Measurements from ENCODE around the gene BFSP2. TPM values are rescaled to one million over a fixed set of nuclear protein-coding genes. Genes with fewer than 3 reads are reported as not detected.

BFSP2 gene
- total and polyA plus RNA-seq, 4 donors: not detected

DNA sequence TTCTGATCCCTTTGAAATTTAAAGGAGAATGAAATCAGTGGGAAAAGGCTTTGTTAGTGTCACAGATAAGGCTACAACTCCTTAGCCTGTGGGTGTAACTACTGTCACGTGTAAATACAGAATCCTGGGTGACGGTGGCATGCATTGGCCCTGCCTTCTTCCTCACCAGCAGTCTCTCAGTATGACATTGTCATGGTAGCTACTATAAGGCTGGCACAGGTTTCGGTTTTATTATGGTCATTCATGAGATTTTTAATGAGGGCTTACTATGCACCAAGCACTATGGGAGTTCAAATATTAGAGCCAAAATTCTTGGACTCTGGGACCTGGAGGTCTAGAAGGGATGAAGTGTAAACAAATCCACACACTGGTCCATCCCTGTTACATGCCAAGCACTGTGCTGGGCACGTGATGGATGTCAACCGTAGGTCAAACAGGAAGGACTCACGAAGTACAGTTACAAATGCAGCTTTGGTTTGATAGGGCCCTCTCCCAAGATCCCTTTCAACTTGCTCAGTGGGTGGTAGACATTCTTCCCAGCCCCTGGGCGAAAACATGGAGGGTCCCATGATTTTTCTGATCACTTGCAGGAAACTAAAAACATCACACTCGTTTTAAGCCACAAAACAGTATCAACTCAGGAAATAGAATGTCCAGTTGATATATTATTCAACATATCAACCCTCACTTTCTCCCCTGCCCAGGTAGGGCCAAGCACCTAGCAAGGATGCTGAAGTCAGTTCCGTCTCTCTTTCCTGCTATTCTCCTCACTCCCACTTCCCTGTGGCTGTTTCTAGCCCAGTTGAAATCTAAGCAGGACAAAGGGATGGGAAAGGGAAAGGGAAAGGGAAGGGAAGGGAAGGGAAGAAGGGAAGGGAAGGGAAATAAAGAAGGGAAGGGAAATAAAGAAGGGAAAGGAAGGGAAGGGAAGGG is 25.3 kb downstream of the BFSP2 start:
- WGBS, 2 donors: 85 to 87% methylated on average over 9 of the region's 9 CpGs
- no peaks in the 10 kb centered on the region for H3K4me1 ChIP-seq (ENCODE audit: control insufficient read depth in 1 of 2, insufficient read depth in 2 of 2, low read length in 2 of 2)
- H3K36me3 ChIP-seq (ENCODE audit: control insufficient read depth in 1 of 2, insufficient read depth in 2 of 2, low read length in 1 of 2): no peaks in the 10 kb centered on the region
- H3K4me3 ChIP-seq (ENCODE audit: low read length in 2 of 2): no peak overlapping the region
- H3K9me3 ChIP-seq (ENCODE audit: control insufficient read depth, low read length): no peaks in the 10 kb centered on the region
- no peaks in the 10 kb centered on the region for H3K27me3 ChIP-seq (ENCODE audit: control insufficient read depth in 1 of 2, insufficient read depth in 2 of 2, low read length in 1 of 2)
- intact Hi-C loops (cut with DNase I): loop anchor here in 1 of 2 donors (5.0 kb wide), 1 partner anchor 698 kb away; no protein-coding TSS in a partner anchor
- ATAC-seq (ENCODE audit: low FRiP score) (no peak), DNase-seq (no peak)
- no peak overlapping the region for H3K27ac ChIP-seq (ENCODE audit: low read depth in 1 of 2, low read length in 2 of 2)

DNA sequence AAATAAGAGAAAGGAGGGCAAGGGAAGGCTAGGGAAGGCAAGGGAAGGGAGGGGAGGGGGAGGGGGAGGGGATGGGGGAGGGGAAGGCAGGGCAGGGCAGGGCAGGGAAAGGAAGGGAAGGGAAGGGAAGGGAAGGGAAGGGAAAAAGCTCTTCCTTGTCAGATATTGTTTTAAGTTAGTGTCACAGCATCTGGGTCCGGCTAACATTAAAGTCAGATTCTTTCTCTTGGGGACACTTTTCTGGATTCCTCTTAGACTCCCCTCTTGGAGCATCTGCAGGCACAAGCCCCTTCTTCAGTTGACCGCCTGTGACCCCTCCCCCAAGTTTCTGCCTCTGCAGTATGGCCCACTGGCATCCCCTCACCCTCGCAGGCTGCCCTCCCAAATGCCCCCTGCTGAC is 26.0 kb downstream of the BFSP2 start:
- H3K36me3 ChIP-seq (ENCODE audit: control insufficient read depth in 1 of 2, insufficient read depth in 2 of 2, low read length in 1 of 2): no peaks in the 10 kb centered on the region
- no peak overlapping the region for H3K4me3 ChIP-seq (ENCODE audit: low read length in 2 of 2)
- WGBS, 2 donors: 84 to 88% methylated on average over 3 of the region's 3 CpGs
- no peaks in the 10 kb centered on the region for H3K4me1 ChIP-seq (ENCODE audit: control insufficient read depth in 1 of 2, insufficient read depth in 2 of 2, low read length in 2 of 2)
- ATAC-seq (ENCODE audit: low FRiP score) (no peak), DNase-seq (no peak)
- no peaks in the 10 kb centered on the region for H3K27me3 ChIP-seq (ENCODE audit: control insufficient read depth in 1 of 2, insufficient read depth in 2 of 2, low read length in 1 of 2)
- H3K9me3 ChIP-seq (ENCODE audit: control insufficient read depth, low read length): no peaks in the 10 kb centered on the region
- no peak overlapping the region for H3K27ac ChIP-seq (ENCODE audit: low read depth in 1 of 2, low read length in 2 of 2)
- intact Hi-C loops (cut with DNase I): loop anchor here in 1 of 2 donors (2.0 kb wide), 1 partner anchor 697 kb away; no protein-coding TSS in a partner anchor

DNA sequence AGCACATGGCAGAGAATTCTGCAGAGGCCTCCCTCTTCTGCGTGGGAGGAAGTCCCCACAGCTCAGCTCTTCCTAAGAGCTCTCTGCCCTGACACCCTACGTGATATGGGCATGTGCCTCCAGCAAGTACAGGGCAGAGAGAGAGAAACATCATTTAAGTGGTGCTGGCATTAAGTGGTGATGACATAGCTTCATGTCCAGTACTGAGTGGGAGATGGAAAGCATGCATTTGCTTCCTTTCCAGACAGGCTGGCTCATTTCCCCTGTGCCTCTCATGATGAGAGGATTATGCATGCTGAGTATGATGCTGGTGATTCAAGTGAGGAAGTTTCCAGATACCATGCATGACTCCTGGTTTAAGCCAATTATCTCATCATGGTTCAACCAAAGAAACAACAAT is 26.9 kb downstream of the BFSP2 start:
- no peaks in the 10 kb centered on the region for H3K36me3 ChIP-seq (ENCODE audit: control insufficient read depth in 1 of 2, insufficient read depth in 2 of 2, low read length in 1 of 2)
- H3K27ac ChIP-seq (ENCODE audit: low read depth in 1 of 2, low read length in 2 of 2): no peak overlapping the region
- no peaks in the 10 kb centered on the region for H3K9me3 ChIP-seq (ENCODE audit: control insufficient read depth, low read length)
- DNase-seq (no peak), ATAC-seq (ENCODE audit: low FRiP score) (no peak)
- H3K27me3 ChIP-seq (ENCODE audit: control insufficient read depth in 1 of 2, insufficient read depth in 2 of 2, low read length in 1 of 2): no peaks in the 10 kb centered on the region
- H3K4me3 ChIP-seq (ENCODE audit: low read length in 2 of 2): no peak overlapping the region
- H3K4me1 ChIP-seq (ENCODE audit: control insufficient read depth in 1 of 2, insufficient read depth in 2 of 2, low read length in 2 of 2): no peaks in the 10 kb centered on the region
- 82 to 89% methylated on average over 2 of the region's 2 CpGs for WGBS, 2 donors
- intact Hi-C loops (cut with DNase I): loop anchor here in 1 of 2 donors (2.0 kb wide), 1 partner anchor 698 kb away; no protein-coding TSS in a partner anchor

DNA sequence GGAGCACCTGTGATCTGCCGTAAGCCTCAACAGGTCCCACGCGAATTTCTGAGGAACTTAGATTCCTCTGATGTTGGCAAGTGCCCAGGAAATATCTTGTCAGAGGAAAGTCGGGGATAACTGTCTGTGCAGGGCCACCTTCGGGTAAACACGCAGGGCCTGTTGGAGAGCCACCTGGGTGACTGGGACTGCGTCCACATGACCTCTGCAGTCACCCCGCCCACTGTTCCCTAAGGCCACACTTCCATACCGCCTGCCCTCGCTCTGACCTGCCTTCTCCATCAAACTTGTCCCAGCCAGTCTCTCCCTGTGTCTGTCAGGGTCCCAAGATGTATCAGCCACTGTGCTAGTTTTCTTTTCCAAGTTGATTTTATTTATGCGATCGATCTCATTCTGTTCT is 28.7 kb downstream of the BFSP2 start:
- ATAC-seq (ENCODE audit: low FRiP score): no peak
- intact Hi-C loops (cut with DNase I): no loop called here
- DNase-seq: no peak
- Histone ChIP-seq H3K4me3 (ENCODE audit: low read length in 2 of 2) (no peak overlapping the region), H3K36me3 (ENCODE audit: control insufficient read depth in 1 of 2, insufficient read depth in 2 of 2, low read length in 1 of 2) (no peaks in the 10 kb centered on the region), H3K4me1 (ENCODE audit: control insufficient read depth in 1 of 2, insufficient read depth in 2 of 2, low read length in 2 of 2) (no peaks in the 10 kb centered on the region), H3K27me3 (ENCODE audit: control insufficient read depth in 1 of 2, insufficient read depth in 2 of 2, low read length in 1 of 2) (no peaks in the 10 kb centered on the region), H3K27ac (ENCODE audit: low read depth in 1 of 2, low read length in 2 of 2) (no peak overlapping the region), H3K9me3 (ENCODE audit: control insufficient read depth, low read length) (no peaks in the 10 kb centered on the region)
- WGBS, 2 donors: 82 to 84% methylated on average over 12 of the region's 12 CpGs

DNA sequence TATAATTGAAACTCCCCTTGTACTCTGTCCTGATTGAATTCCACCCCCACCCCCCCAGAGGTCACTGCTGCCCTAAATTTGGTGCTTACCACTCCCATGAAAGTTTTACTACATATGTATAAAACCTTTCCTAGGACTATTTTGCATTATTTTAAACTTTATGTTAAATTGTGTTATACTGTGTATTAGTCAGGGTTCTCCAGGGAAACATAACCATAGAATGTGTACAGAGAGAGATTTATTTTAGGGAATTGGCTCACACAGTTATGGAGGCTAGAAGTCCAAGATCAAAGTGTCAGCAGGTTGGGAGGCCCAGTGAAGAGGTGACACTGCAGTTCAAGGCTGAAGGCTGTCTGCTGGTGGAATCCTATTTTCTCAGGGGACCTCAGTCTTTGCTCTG is 29.2 kb downstream of the BFSP2 start:
- no peak for ATAC-seq (ENCODE audit: low FRiP score)
- Histone ChIP-seq H3K36me3 (ENCODE audit: control insufficient read depth in 1 of 2, insufficient read depth in 2 of 2, low read length in 1 of 2) (no peaks in the 10 kb centered on the region), H3K4me1 (ENCODE audit: control insufficient read depth in 1 of 2, insufficient read depth in 2 of 2, low read length in 2 of 2) (no peaks in the 10 kb centered on the region), H3K4me3 (ENCODE audit: low read length in 2 of 2) (no peak overlapping the region), H3K27me3 (ENCODE audit: control insufficient read depth in 1 of 2, insufficient read depth in 2 of 2, low read length in 1 of 2) (no peaks in the 10 kb centered on the region), H3K9me3 (ENCODE audit: control insufficient read depth, low read length) (no peaks in the 10 kb centered on the region), H3K27ac (ENCODE audit: low read depth in 1 of 2, low read length in 2 of 2) (no peak overlapping the region)
- intact Hi-C loops (cut with DNase I): no loop called here
- DNase-seq: no peak

DNA sequence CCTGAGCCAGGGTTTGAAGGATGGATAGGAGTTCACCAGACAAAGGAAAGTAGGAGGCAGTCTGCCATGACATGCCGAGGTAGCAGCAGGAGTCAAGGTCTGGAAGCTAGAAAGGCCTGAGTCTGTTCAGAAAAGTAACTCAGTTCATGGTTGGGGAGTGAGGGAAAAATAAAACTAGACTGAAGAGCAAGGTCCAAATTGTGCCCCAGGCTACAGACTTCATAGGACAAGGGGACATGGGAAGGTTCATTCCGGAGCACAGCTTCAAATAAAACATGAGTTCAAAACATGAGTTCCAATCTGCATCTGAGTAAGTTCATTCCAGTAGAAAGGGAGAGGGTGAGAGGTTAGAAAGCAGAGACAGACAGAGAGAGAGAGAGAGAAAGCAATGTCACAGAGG is 39.7 kb downstream of the BFSP2 start:
- H3K27ac ChIP-seq (ENCODE audit: low read depth in 1 of 2, low read length in 2 of 2): no peak overlapping the region
- H3K27me3 ChIP-seq (ENCODE audit: control insufficient read depth in 1 of 2, insufficient read depth in 2 of 2, low read length in 1 of 2): no peaks in the 10 kb centered on the region
- 95 to 97% methylated on average over 2 of the region's 2 CpGs for WGBS, 2 donors
- H3K4me3 ChIP-seq (ENCODE audit: low read length in 2 of 2): no peak overlapping the region
- H3K4me1 ChIP-seq (ENCODE audit: control insufficient read depth in 1 of 2, insufficient read depth in 2 of 2, low read length in 2 of 2): no peaks in the 10 kb centered on the region
- ATAC-seq (ENCODE audit: low FRiP score) (no peak), DNase-seq (no peak)
- no peaks in the 10 kb centered on the region for H3K36me3 ChIP-seq (ENCODE audit: control insufficient read depth in 1 of 2, insufficient read depth in 2 of 2, low read length in 1 of 2)
- intact Hi-C loops (cut with DNase I): no loop called here
- H3K9me3 ChIP-seq (ENCODE audit: control insufficient read depth, low read length): no peaks in the 10 kb centered on the region

DNA sequence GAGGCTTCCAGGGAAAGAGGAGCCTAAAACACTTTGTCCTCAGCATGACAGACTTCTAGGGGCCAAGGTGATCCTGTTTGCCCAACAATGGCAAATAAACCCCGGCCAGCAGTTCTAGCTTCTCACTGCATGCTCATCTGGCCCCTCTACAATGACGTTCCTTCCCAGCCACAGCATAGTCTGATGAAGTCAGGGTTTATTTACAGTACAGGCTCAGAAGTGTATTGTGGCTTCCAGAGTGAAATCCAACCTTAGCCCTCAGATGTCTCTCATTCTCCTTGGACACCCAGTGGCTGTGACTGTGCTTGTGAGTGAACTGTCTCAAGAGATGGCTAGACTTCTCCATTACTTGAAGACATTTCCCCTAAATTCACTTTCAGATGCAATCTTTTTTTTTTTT is 40.8 kb downstream of the BFSP2 start:
- no peak overlapping the region for H3K27ac ChIP-seq (ENCODE audit: low read depth in 1 of 2, low read length in 2 of 2)
- no peaks in the 10 kb centered on the region for H3K9me3 ChIP-seq (ENCODE audit: control insufficient read depth, low read length)
- no peak for DNase-seq
- ATAC-seq (ENCODE audit: low FRiP score): no peak
- WGBS, 2 donors: 65 to 66% methylated on average over 2 of the region's 2 CpGs
- H3K27me3 ChIP-seq (ENCODE audit: control insufficient read depth in 1 of 2, insufficient read depth in 2 of 2, low read length in 1 of 2): no peaks in the 10 kb centered on the region
- no peak overlapping the region for H3K4me3 ChIP-seq (ENCODE audit: low read length in 2 of 2)
- no peaks in the 10 kb centered on the region for H3K36me3 ChIP-seq (ENCODE audit: control insufficient read depth in 1 of 2, insufficient read depth in 2 of 2, low read length in 1 of 2)
- no peaks in the 10 kb centered on the region for H3K4me1 ChIP-seq (ENCODE audit: control insufficient read depth in 1 of 2, insufficient read depth in 2 of 2, low read length in 2 of 2)
- intact Hi-C loops (cut with DNase I): no loop called here

DNA sequence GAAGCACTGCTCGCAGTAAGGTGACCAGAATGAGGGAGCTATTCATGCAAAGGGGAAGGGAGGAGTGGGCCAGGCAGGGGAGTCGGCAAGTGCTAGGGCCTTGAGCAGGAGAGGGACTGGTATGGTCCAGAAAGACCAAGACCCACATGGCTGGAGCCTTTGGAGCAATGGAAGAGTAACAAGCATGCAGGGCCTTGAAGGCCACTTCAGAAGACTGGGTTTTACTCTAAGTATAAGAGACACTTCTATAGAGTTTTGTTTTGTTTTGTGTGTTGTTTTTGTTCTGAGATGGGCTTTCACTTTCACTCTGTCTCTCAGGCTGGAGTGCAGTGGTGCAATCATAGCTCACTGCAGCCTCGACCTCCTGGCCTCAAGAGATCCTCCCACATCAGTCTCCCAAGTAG is 42.0 kb downstream of the BFSP2 start:
- 88 to 90% methylated on average over 3 of the region's 3 CpGs for WGBS, 2 donors
- no peak overlapping the region for H3K4me3 ChIP-seq (ENCODE audit: low read length in 2 of 2)

DNA sequence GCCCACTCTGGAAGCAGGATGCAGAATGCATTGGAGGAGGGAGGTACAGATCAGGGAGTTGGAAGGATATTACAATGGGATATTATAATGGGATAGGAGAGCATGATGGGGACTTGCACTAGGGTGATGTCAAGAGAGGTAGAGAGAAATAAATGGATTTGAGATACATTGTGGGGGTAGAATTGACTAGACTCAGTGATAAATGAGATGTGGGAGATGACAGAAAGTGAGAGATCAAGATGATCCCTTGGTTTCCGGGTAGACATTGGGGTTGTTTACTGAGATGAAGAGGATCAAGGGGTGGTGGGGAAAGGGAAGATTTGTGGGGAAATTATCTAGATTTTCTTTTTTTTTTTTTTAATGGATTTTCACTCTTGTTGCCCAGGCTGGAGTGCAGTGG is 42.7 kb downstream of the BFSP2 start:
- no peak overlapping the region for H3K27ac ChIP-seq (ENCODE audit: low read depth in 1 of 2, low read length in 2 of 2)
- ATAC-seq (ENCODE audit: low FRiP score): no peak
- H3K27me3 ChIP-seq (ENCODE audit: control insufficient read depth in 1 of 2, insufficient read depth in 2 of 2, low read length in 1 of 2): no peaks in the 10 kb centered on the region
- no peak overlapping the region for H3K4me3 ChIP-seq (ENCODE audit: low read length in 2 of 2)
- no peak for DNase-seq
- H3K4me1 ChIP-seq (ENCODE audit: control insufficient read depth in 1 of 2, insufficient read depth in 2 of 2, low read length in 2 of 2): no peaks in the 10 kb centered on the region
- intact Hi-C loops (cut with DNase I): no loop called here
- H3K9me3 ChIP-seq (ENCODE audit: control insufficient read depth, low read length): no peaks in the 10 kb centered on the region
- H3K36me3 ChIP-seq (ENCODE audit: control insufficient read depth in 1 of 2, insufficient read depth in 2 of 2, low read length in 1 of 2): no peaks in the 10 kb centered on the region
- 95 to 99% methylated on average over 1 of the region's 1 CpG for WGBS, 2 donors

More for the DNA sequence above, 42.0 kb downstream of the BFSP2 start:
- no peaks in the 10 kb centered on the region for H3K27me3 ChIP-seq (ENCODE audit: control insufficient read depth in 1 of 2, insufficient read depth in 2 of 2, low read length in 1 of 2)
- no peak for ATAC-seq (ENCODE audit: low FRiP score)
- intact Hi-C loops (cut with DNase I): no loop called here
- no peak for DNase-seq
- H3K4me1 ChIP-seq (ENCODE audit: control insufficient read depth in 1 of 2, insufficient read depth in 2 of 2, low read length in 2 of 2): no peaks in the 10 kb centered on the region
- no peak overlapping the region for H3K27ac ChIP-seq (ENCODE audit: low read depth in 1 of 2, low read length in 2 of 2)
- H3K36me3 ChIP-seq (ENCODE audit: control insufficient read depth in 1 of 2, insufficient read depth in 2 of 2, low read length in 1 of 2): no peaks in the 10 kb centered on the region
- no peaks in the 10 kb centered on the region for H3K9me3 ChIP-seq (ENCODE audit: control insufficient read depth, low read length)

Measured in aorta (tissue), 5 donors.